Measurements from ENCODE around the gene PHF12. TPM values are rescaled to one million over a fixed set of nuclear protein-coding genes. Genes with fewer than 3 reads are reported as not detected.

PHF12 gene
- total and polyA plus RNA-seq, 2 experiments from 2014 or later: 19.7 to 41.0 TPM

- Histone ChIP-seq H3K4me2 (no peak overlapping the region), H3K4me3 (no peak overlapping the region), H3F3A (replicated peaks; ENCODE audit: low read depth) (no peaks in the 10 kb centered on the region; the same call in 1 of the 2 replicates), H3K36me3 (ENCODE audit: insufficient read depth) (no peaks in the 10 kb centered on the region), H3K79me2 (replicated peaks; ENCODE audit: insufficient read depth) (no peaks in the 10 kb centered on the region), H3K9me2 (ENCODE audit: insufficient read depth) (no peaks in the 10 kb centered on the region), H3K27ac (ENCODE audit: low read depth) (no peak overlapping the region), H3K4me1 (ENCODE audit: insufficient read depth) (peaks cover 34% of the 10 kb centered on the region), H3K27me3 (ENCODE audit: insufficient read depth) (peaks cover 9% of the 10 kb centered on the region), H4K20me1 (replicated peaks; ENCODE audit: insufficient read depth) (no peaks in the 10 kb centered on the region), H2AFZ (no peak overlapping the region)
- peaks cover 55% of the 10 kb centered on the region for H3K4me1 Mint-ChIP-seq
- no peak overlapping the region for H3K4me3 Mint-ChIP-seq
- H3K36me3 Mint-ChIP-seq (ENCODE audit: low read depth): no peaks in the 10 kb centered on the region
- peaks cover 50% of the 10 kb centered on the region for H3K27me3 Mint-ChIP-seq (ENCODE audit: insufficient read depth, low read depth, poor library complexity)
- TF ChIP-seq EZH2phosphoT487 (IDR thresholded peaks at IDR 0.05; ENCODE audit: unreplicated experiment) (no peak), STAT1 (IDR thresholded peaks at IDR 0.05; ENCODE audit: unreplicated experiment) (no peak)
- ATAC-seq (no peak), DNase-seq (ENCODE audit: low spot score) (no peak)
- H3K9me3 Mint-ChIP-seq: no peaks in the 10 kb centered on the region; the same call in 2 of the 3 replicates
- no peak overlapping the region for H3K27ac Mint-ChIP-seq
Observed at GRCh38 chr17:28999206-28999605, 47.9 kb upstream of the PHF12 start.

DNA sequence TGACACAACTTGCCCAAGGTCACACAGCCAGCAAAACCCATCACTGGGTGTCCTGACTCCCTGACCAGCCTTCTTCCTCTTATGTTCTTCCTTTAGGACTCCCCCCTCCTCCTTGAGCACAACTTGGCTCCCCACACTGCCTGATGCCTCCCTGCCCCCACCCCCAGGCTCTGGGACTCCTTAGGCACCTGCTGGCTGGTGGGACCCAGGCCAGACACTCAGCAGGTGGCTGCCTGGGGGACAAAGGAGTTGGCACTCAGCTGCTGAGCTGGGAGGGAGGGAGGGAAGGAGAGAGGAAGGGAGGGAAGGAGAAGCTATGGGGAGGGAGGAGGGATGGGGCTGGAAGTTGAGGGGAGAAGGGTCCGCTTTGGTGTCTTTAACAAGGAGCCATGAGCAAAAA lies 46.5 kb upstream of the PHF12 start:
- Histone ChIP-seq H2AFZ (no peak overlapping the region), H3K4me2 (no peak overlapping the region), H3K9me2 (ENCODE audit: insufficient read depth) (no peaks in the 10 kb centered on the region), H3K79me2 (replicated peaks; ENCODE audit: insufficient read depth) (no peaks in the 10 kb centered on the region), H3K4me3 (no peak overlapping the region), H4K20me1 (replicated peaks; ENCODE audit: insufficient read depth) (no peaks in the 10 kb centered on the region), H3K4me1 (ENCODE audit: insufficient read depth) (peaks cover 25% of the 10 kb centered on the region), H3K36me3 (ENCODE audit: insufficient read depth) (no peaks in the 10 kb centered on the region), H3F3A (replicated peaks; ENCODE audit: low read depth) (no peaks in the 10 kb centered on the region; the same call in 1 of the 2 replicates), H3K27me3 (ENCODE audit: insufficient read depth) (no peaks in the 10 kb centered on the region), H3K27ac (ENCODE audit: low read depth) (no peak overlapping the region)
- H3K27me3 Mint-ChIP-seq (ENCODE audit: insufficient read depth, low read depth, poor library complexity): peaks cover 42% of the 10 kb centered on the region
- ATAC-seq: no peak
- H3K4me3 Mint-ChIP-seq: no peak overlapping the region
- peaks cover 42% of the 10 kb centered on the region for H3K4me1 Mint-ChIP-seq
- no peak for DNase-seq (ENCODE audit: low spot score)
- no peaks in the 10 kb centered on the region for H3K36me3 Mint-ChIP-seq (ENCODE audit: low read depth)
- no peak overlapping the region for H3K27ac Mint-ChIP-seq
- no peaks in the 10 kb centered on the region; the same call in 2 of the 3 replicates for H3K9me3 Mint-ChIP-seq
- TF ChIP-seq NANOG (IDR thresholded peaks at IDR 0.05; ENCODE audit: borderline replicate concordance) (no peak), ZNF114 (CRISPR knock-in tag; IDR thresholded peaks at IDR 0.05) (no peak), EZH2phosphoT487 (IDR thresholded peaks at IDR 0.05; ENCODE audit: unreplicated experiment) (no peak), STAT1 (IDR thresholded peaks at IDR 0.05; ENCODE audit: unreplicated experiment) (no peak), JUNB (IDR thresholded peaks at IDR 0.05; ENCODE audit: unreplicated experiment) (no peak), ZNF331 (CRISPR knock-in tag; IDR thresholded peaks at IDR 0.05; ENCODE audit: low read depth) (no peak), CREB1 (CRISPR knock-in tag; IDR thresholded peaks at IDR 0.05; ENCODE audit: low read depth) (no peak), ZNF462 (CRISPR knock-in tag; IDR thresholded peaks at IDR 0.05) (no peak), REST (IDR thresholded peaks at IDR 0.05; ENCODE audit: unreplicated experiment) (no peak), EZH2 (IDR thresholded peaks at IDR 0.05; ENCODE audit: low read depth, unreplicated experiment) (no peak), POLR2AphosphoS5 (IDR thresholded peaks at IDR 0.05; ENCODE audit: low read depth) (no peak)
- TF ChIP-seq, protein P1, sequence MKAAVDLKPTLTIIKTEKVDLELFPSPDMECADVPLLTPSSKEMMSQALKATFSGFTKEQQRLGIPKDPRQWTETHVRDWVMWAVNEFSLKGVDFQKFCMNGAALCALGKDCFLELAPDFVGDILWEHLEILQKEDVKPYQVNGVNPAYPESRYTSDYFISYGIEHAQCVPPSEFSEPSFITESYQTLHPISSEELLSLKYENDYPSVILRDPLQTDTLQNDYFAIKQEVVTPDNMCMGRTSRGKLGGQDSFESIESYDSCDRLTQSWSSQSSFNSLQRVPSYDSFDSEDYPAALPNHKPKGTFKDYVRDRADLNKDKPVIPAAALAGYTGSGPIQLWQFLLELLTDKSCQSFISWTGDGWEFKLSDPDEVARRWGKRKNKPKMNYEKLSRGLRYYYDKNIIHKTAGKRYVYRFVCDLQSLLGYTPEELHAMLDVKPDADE (IDR thresholded peaks at IDR 0.05): no peak

All from GM23338 (cell line).